Stomach smooth muscle (tissue), 2 donors: ENCODE data around the gene CDC45.

Experiments
- H3K27ac ChIP-seq: one replicate; pipeline ENCODE4 v1.7.0; 2013; ENCODE audit warnings: mild to moderate bottlenecking, low read length, inconsistent platforms
- H3K27me3 ChIP-seq, 2 donors: one replicate each; pipeline ENCODE4 v1.7.0; 2013; ENCODE audit warnings: low read length in 2 of 2; ENCODE audit not compliant: insufficient read depth in 2 of 2, control insufficient read depth in 1 of 2
- H3K36me3 ChIP-seq, 2 donors: one replicate each; pipeline ENCODE4 v1.7.0; 2013; ENCODE audit warnings: low read length in 2 of 2; ENCODE audit not compliant: control insufficient read depth in 2 of 2, insufficient read depth in 2 of 2
- H3K4me1 ChIP-seq: one replicate; pipeline ENCODE4 v1.7.0; 2013; ENCODE audit warnings: low read length; ENCODE audit not compliant: control insufficient read depth, insufficient read depth
- H3K4me3 ChIP-seq, 2 donors: one replicate each; pipeline ENCODE4 v1.7.0; 2013; ENCODE audit warnings: low read length in 2 of 2
- H3K9ac ChIP-seq, 2 donors: one replicate each; pipeline ENCODE4 v1.7.0; 2013; ENCODE audit warnings: low read length in 2 of 2, mild to moderate bottlenecking in 1 of 2
- H3K9me3 ChIP-seq, 2 donors: one replicate each; pipeline ENCODE4 v1.7.0; 2013; ENCODE audit warnings: low read length in 2 of 2; ENCODE audit not compliant: control insufficient read depth in 2 of 2
- donor health status: healthy.
- donor health status: Pancreatic carcinoma.

The CDC45 gene

GRCh38 chr22:19483481-19484244 is 3.9 kb downstream of the CDC45 start:
- no peaks in the 10 kb centered on the region for H3K27me3 ChIP-seq
- no peaks in the 10 kb centered on the region for H3K9me3 ChIP-seq

DNA sequence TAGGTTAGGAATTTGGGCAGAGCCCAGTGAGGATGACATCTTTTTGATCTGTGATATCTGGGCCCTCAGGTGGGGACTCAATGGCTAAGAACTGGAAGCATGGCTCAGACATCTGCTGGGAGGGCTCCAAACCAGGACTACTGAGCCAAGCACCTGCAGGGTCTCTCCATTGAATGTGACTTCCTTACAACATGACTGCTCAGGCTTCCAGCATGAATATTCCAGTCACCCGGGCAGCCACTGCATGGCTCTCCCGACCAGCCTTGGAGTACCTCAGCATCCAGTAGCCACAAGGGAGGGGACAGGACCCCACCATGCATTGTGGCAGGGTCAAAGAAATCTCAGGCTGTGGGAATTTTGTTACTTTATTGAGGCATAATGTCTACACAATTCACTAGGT is 8.6 kb downstream of the CDC45 start:
- Histone ChIP-seq H3K4me3 (no peak overlapping the region), H3K9ac (no peak overlapping the region), H3K27me3 (no peaks in the 10 kb centered on the region), H3K4me1 (no peaks in the 10 kb centered on the region), H3K9me3 (no peaks in the 10 kb centered on the region), H3K36me3 (no peaks in the 10 kb centered on the region), H3K27ac (no peak overlapping the region)

More at GRCh38 chr22:19483481-19484244, 3.9 kb downstream of the CDC45 start:
- Histone ChIP-seq H3K36me3 (no peaks in the 10 kb centered on the region), H3K27ac (no peak overlapping the region), H3K4me3 (no peak overlapping the region), H3K9ac (no peak overlapping the region), H3K4me1 (peaks cover 5% of the 10 kb centered on the region)

DNA sequence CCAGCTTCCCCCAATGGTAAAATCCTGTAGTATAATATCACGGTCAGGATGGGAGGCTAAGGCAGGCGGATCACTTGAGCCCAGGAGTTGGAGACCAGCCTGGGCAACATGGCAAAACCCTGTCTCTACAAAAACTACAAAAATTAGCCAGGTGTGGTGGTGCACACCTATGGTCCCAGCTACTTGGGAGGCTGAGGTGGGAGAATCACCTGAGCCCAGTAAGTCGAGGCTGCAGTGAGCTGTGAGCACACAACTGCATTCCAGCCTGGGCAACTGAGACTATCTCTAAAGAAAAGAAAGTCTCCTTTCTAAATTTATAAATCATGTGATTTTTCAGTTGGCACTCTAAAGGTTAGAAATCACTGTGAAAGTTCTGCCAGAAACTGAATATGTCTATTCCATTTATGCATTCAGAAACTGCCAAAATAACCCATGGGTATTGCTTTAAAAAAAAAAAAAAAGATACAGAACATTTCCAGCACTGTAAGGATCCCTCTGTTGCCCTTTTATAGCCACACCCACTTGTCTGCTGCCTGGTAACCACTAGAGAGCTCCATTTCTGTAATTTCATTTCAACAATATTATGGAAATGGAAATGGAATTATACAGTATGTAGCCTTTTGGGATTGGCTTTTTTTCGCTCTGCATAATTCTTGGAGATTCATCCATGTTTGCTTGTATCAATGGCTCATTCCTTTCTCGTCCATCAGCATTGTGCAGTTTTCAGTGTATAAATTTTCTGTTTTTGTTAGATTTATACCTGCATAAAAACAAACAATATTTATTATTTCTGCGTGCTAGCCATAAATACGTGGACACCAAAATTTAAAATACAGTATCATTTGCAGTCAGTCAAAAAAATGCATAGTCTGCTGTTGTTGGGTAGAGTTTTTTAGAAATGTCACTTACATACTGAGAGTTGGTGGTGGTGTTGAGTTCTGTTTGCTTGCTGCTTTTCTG is 9.4 kb downstream of the CDC45 start:
- Histone ChIP-seq H3K9me3 (no peaks in the 10 kb centered on the region), H3K4me1 (no peaks in the 10 kb centered on the region), H3K27ac (no peak overlapping the region), H3K4me3 (no peak overlapping the region), H3K36me3 (no peaks in the 10 kb centered on the region), H3K9ac (no peak overlapping the region), H3K27me3 (peaks cover 0 to 1% of the 10 kb centered on the region in 2 donors)

- no peak overlapping the region for H3K27ac ChIP-seq
- no peak overlapping the region for H3K4me3 ChIP-seq
- peaks cover 0 to 2% of the 10 kb centered on the region in 2 donors for H3K27me3 ChIP-seq
- H3K4me1 ChIP-seq, result no peaks in the 10 kb centered on the region
- H3K9ac ChIP-seq, result no peak overlapping the region
- H3K9me3 ChIP-seq, result no peaks in the 10 kb centered on the region
- no peaks in the 10 kb centered on the region for H3K36me3 ChIP-seq
Observed at GRCh38 chr22:19490628-19491230, 11.0 kb downstream of the CDC45 start.

DNA sequence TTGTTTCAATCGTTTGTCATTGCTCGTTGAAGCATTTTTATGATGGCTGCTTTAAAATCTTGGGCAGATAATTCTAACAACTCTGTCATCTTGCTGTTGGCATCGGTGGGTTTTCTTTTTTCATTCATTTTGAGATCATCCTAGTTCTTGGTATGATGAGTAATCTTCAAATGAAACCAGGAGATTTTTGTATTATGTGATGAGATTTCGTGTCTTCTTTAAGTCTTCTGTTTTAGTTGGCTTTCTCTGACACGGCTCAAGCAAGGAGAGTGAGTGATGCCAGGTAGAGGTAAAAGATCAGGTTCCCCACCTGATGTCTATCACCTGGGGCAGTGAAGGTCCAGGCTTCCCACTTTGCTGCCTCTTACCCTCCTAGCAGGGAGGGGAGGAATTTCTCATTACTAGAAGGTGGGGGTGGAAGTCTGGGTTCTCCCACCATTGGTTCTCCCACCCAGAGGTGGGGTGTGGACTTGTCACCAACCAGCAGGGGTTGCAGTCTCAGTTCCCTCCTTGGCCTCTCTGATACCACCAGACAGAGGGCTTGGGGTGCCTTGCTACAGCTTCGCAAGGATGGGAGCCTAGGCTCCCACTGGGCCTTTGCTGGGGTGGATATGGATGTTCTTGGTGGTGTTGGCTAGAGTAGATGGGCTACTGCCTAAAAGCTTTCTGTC is 12.9 kb downstream of the CDC45 start:
- Histone ChIP-seq H3K4me3 (no peak overlapping the region), H3K9me3 (no peaks in the 10 kb centered on the region), H3K27me3 (peaks cover 0 to 2% of the 10 kb centered on the region in 2 donors), H3K27ac (no peak overlapping the region), H3K36me3 (no peaks in the 10 kb centered on the region), H3K4me1 (no peaks in the 10 kb centered on the region), H3K9ac (no peak overlapping the region)

- Histone ChIP-seq H3K9me3 (no peaks in the 10 kb centered on the region), H3K4me1 (no peaks in the 10 kb centered on the region)
Observed at GRCh38 chr22:19494001-19494560, 14.4 kb downstream of the CDC45 start.

GRCh38 chr22:19494676-19495173 is 15.0 kb downstream of the CDC45 start:
- no peaks in the 10 kb centered on the region for H3K4me1 ChIP-seq
- H3K4me3 ChIP-seq, result no peak overlapping the region
- H3K36me3 ChIP-seq, result no peaks in the 10 kb centered on the region

More at GRCh38 chr22:19494001-19494560, 14.4 kb downstream of the CDC45 start:
- H3K27ac ChIP-seq, result no peak overlapping the region
- no peaks in the 10 kb centered on the region for H3K36me3 ChIP-seq
- H3K4me3 ChIP-seq, result no peak overlapping the region
- peaks cover 0 to 2% of the 10 kb centered on the region in 2 donors for H3K27me3 ChIP-seq
- H3K9ac ChIP-seq, result no peak overlapping the region

GRCh38 chr22:19495562-19496323 is 16.0 kb downstream of the CDC45 start:
- Histone ChIP-seq H3K9ac (no peak overlapping the region), H3K4me1 (no peaks in the 10 kb centered on the region), H3K27ac (no peak overlapping the region), H3K9me3 (no peaks in the 10 kb centered on the region), H3K36me3 (no peaks in the 10 kb centered on the region), H3K27me3 (peaks cover 0 to 2% of the 10 kb centered on the region in 2 donors), H3K4me3 (no peak overlapping the region)

More at GRCh38 chr22:19494676-19495173, 15.0 kb downstream of the CDC45 start:
- H3K27me3 ChIP-seq, result peaks cover 0 to 2% of the 10 kb centered on the region in 2 donors
- no peaks in the 10 kb centered on the region for H3K9me3 ChIP-seq
- no peak overlapping the region for H3K9ac ChIP-seq
- no peak overlapping the region for H3K27ac ChIP-seq

DNA sequence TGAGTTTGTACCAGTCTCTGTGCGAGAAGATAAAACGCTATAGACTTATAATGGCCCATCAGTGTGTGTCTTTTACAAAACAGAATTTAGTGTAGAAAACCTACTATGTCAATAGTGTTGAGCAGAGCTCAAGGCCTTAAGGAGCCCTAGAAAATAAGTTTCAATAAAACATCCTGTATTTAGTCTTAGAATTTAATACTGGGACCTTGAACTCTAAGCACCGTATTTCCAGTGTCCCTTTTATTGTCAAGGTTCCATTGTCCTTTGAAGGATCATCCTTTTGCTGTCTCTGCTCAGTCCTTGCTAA is 16.6 kb downstream of the CDC45 start:
- H3K4me1 ChIP-seq, result no peaks in the 10 kb centered on the region
- H3K27ac ChIP-seq, result no peak overlapping the region
- no peaks in the 10 kb centered on the region for H3K36me3 ChIP-seq
- no peaks in the 10 kb centered on the region for H3K9me3 ChIP-seq
- peaks cover 0 to 2% of the 10 kb centered on the region in 2 donors for H3K27me3 ChIP-seq
- H3K9ac ChIP-seq, result no peak overlapping the region
- no peak overlapping the region for H3K4me3 ChIP-seq
